ENCODE results near the gene DUSP14. TPM values are rescaled to one million over a fixed set of nuclear protein-coding genes. Genes with fewer than 3 reads are reported as not detected.

Gene DUSP14
- total and polyA plus RNA-seq, 2 of the 13 experiments (the other 11 are each of a cell fraction or from before 2014, with no cell fraction given), result 33.5 to 39.8 TPM

DNA sequence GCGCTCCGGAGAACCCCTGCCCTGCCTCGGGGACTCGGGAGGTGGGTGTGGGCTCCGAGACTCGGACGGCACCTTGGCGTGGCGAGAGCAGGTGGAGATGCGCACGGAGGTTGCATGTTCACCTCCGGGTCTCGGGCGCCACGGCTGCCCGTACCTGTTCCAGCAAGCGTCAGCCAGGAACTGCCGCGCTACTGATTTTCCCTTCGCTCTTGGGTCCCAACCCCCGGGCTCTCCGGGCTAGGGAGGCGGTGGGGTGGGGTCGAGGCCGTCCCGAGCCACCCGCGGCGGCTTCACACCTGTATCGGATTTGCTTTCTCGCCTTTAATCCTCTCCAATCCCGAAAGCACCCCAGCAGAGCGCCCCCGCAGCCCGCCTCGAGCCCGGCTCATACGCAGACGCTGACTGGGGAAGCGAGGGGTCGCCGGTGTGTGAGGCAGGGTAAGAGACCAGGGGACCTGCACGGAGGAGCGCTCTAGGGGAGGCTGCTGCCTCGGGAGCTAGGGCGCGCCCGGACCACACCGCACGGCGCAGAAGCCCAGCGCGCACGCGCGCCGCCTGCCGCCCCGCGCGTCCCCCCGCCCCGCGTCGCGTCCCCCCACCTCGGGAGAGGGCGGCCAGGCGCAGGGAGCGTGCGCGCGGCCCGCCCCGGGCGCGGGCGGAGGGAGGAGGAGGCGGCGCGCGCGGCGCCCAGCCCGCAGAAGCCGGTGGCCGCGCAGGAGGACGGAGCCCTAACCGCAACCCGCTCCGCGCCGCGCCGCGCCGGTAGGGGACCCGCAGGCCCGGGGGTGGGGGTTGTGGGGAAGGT is at the start of gene DUSP14 (continued):
- TF ChIP-seq SIX4 (CRISPR knock-in tag; IDR thresholded peaks at IDR 0.05), result peak; percentile 6; the same call in 1 of the 2 replicates
- no peak for TF ChIP-seq ZNF333 (CRISPR knock-in tag; IDR thresholded peaks at IDR 0.05; ENCODE audit: borderline replicate concordance)
- TF ChIP-seq ZNF660 (CRISPR knock-in tag; IDR thresholded peaks at IDR 0.05; ENCODE audit: borderline replicate concordance, low read depth), result no peak
- TF ChIP-seq ZNF335 (CRISPR knock-in tag; IDR thresholded peaks at IDR 0.05), result no peak
- TF ChIP-seq, protein P1, sequence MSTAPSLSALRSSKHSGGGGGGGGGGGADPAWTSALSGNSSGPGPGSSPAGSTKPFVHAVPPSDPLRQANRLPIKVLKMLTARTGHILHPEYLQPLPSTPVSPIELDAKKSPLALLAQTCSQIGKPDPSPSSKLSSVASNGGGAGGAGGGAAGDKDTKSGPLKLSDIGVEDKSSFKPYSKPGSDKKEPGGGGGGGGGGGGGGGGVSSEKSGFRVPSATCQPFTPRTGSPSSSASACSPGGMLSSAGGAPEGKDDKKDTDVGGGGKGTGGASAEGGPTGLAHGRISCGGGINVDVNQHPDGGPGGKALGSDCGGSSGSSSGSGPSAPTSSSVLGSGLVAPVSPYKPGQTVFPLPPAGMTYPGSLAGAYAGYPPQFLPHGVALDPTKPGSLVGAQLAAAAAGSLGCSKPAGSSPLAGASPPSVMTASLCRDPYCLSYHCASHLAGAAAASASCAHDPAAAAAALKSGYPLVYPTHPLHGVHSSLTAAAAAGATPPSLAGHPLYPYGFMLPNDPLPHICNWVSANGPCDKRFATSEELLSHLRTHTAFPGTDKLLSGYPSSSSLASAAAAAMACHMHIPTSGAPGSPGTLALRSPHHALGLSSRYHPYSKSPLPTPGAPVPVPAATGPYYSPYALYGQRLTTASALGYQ (CRISPR knock-in tag; IDR thresholded peaks at IDR 0.05), result no peak
- TF ChIP-seq ZNF678 (CRISPR knock-in tag; IDR thresholded peaks at IDR 0.05), result no peak
- TF ChIP-seq ZSCAN12 (CRISPR knock-in tag; IDR thresholded peaks at IDR 0.05), result no peak
- 0 out of 2 replicates have a peak, but pooled peaks have one; percentile 62 for TF ChIP-seq SATB2 (CRISPR knock-in tag; IDR thresholded peaks at IDR 0.05)
- no peak for TF ChIP-seq TMF1 (CRISPR knock-in tag; IDR thresholded peaks at IDR 0.05; ENCODE audit: low read depth)
- no peak for TF ChIP-seq KDM6A (CRISPR knock-in tag; IDR thresholded peaks at IDR 0.05; ENCODE audit: low read depth)
- TF ChIP-seq ATF7-NPFF (CRISPR knock-in tag; IDR thresholded peaks at IDR 0.05; ENCODE audit: low read depth), result no peak
- no peak for TF ChIP-seq ZMYM3 (CRISPR knock-in tag; IDR thresholded peaks at IDR 0.05)
- no peak for TF ChIP-seq ZNF879 (CRISPR knock-in tag; IDR thresholded peaks at IDR 0.05)
- TF ChIP-seq, protein P2, sequence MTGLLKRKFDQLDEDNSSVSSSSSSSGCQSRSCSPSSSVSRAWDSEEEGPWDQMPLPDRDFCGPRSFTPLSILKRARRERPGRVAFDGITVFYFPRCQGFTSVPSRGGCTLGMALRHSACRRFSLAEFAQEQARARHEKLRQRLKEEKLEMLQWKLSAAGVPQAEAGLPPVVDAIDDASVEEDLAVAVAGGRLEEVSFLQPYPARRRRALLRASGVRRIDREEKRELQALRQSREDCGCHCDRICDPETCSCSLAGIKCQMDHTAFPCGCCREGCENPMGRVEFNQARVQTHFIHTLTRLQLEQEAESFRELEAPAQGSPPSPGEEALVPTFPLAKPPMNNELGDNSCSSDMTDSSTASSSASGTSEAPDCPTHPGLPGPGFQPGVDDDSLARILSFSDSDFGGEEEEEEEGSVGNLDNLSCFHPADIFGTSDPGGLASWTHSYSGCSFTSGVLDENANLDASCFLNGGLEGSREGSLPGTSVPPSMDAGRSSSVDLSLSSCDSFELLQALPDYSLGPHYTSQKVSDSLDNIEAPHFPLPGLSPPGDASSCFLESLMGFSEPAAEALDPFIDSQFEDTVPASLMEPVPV (CRISPR knock-in tag; IDR thresholded peaks at IDR 0.05), result peak; percentile 67; the same call in 1 of the 2 replicates
- no peak for TF ChIP-seq NFATC3 (CRISPR knock-in tag; IDR thresholded peaks at IDR 0.05)
- no peak for TF ChIP-seq ZNF326 (CRISPR knock-in tag; IDR thresholded peaks at IDR 0.05; ENCODE audit: borderline replicate concordance)
- TF ChIP-seq U2AF2 (IDR thresholded peaks at IDR 0.05; ENCODE audit: low read depth, low read length), result no peak
- TF ChIP-seq ZNF484 (CRISPR knock-in tag; IDR thresholded peaks at IDR 0.05; ENCODE audit: borderline replicate concordance, low read depth), result no peak
- no peak for TF ChIP-seq NFIB (CRISPR knock-in tag; IDR thresholded peaks at IDR 0.05; ENCODE audit: borderline replicate concordance)
- TF ChIP-seq PCBP1 (IDR thresholded peaks at IDR 0.05; ENCODE audit: borderline replicate concordance, low read depth, low read length), result no peak
- TF ChIP-seq CREM (IDR thresholded peaks at IDR 0.05), result no peak
- TF ChIP-seq CREM (CRISPR knock-in tag; IDR thresholded peaks at IDR 0.05), result no peak

All from HepG2 (cell line).